Astrocyte (in vitro differentiated cells and primary cell): ENCODE results near the gene TOMM70. TPM values are rescaled to one million over a fixed set of nuclear protein-coding genes. Genes with fewer than 3 reads are reported as not detected.

Experiments
- DNase-seq: peaks from one replicate; pipeline ENCODE4 v3.0.0-alpha.2; 2010; ENCODE audit warnings: low read depth
- FAIRE-seq: peaks from 2 replicates; lab custom pipeline; 2011; peaks lifted over from hg19 to GRCh38; lab: Jason Lieb, UNC
- H2AFZ ChIP-seq: 2 replicates; pipeline ENCODE4 v1.6.0; 2012; ENCODE audit warnings: low read depth, low read length, inconsistent platforms
- H3K27ac ChIP-seq: 2 replicates; pipeline ENCODE4 v1.5.1; 2011; ENCODE audit warnings: low read depth, low read length, inconsistent platforms
- H3K27me3 ChIP-seq: 2 replicates; pipeline ENCODE4 v1.6.0; 2011; ENCODE audit warnings: low read length, inconsistent platforms; ENCODE audit not compliant: insufficient read depth
- H3K36me3 ChIP-seq: 2 replicates; pipeline ENCODE4 v1.5.1; 2011; ENCODE audit warnings: low read length, inconsistent platforms; ENCODE audit not compliant: insufficient read depth
- H3K4me1 ChIP-seq: 2 replicates; pipeline ENCODE4 v1.5.1; 2011; ENCODE audit warnings: low read length, inconsistent platforms; ENCODE audit not compliant: insufficient read depth
- H3K4me2 ChIP-seq: 2 replicates; pipeline ENCODE4 v1.6.0; 2012; ENCODE audit warnings: low read length, inconsistent platforms
- H3K4me3 ChIP-seq: 2 replicates; pipeline ENCODE4 v1.5.1; 2011; ENCODE audit warnings: low read depth, mild to moderate bottlenecking, low read length, inconsistent platforms; ENCODE audit not compliant: insufficient read depth
- H3K79me2 ChIP-seq: 2 replicates; pipeline ENCODE4 v1.6.0; 2012; ENCODE audit warnings: mild to moderate bottlenecking, low read length, inconsistent platforms; ENCODE audit not compliant: insufficient read depth
- H3K9ac ChIP-seq: 2 replicates; pipeline ENCODE4 v1.6.0; 2012; ENCODE audit warnings: mild to moderate bottlenecking, low read length, inconsistent platforms
- H3K9me3 ChIP-seq: 2 replicates; pipeline ENCODE4 v1.5.1; 2012; ENCODE audit warnings: low read depth, mild to moderate bottlenecking, low read length, inconsistent platforms; ENCODE audit not compliant: insufficient read depth
- H4K20me1 ChIP-seq: 2 replicates; pipeline ENCODE4 v1.6.0; 2012; ENCODE audit warnings: low read length, inconsistent platforms; ENCODE audit not compliant: insufficient read depth
- H3K27ac Mint-ChIP-seq: one replicate; pipeline ENCODE4 v1.8.0; 2021; ENCODE audit warnings: mild to moderate bottlenecking, mixed read lengths; ENCODE audit not compliant: unreplicated experiment
- H3K27me3 Mint-ChIP-seq: one replicate; pipeline ENCODE4 v1.8.0; 2021; ENCODE audit warnings: low read depth, mixed read lengths; ENCODE audit not compliant: unreplicated experiment
- H3K36me3 Mint-ChIP-seq: one replicate; pipeline ENCODE4 v1.8.0; 2021; ENCODE audit warnings: low read depth, mixed read lengths; ENCODE audit not compliant: unreplicated experiment
- H3K4me1 Mint-ChIP-seq: one replicate; pipeline ENCODE4 v1.8.0; 2021; ENCODE audit warnings: low read depth, mixed read lengths; ENCODE audit not compliant: unreplicated experiment
- H3K4me3 Mint-ChIP-seq: one replicate; pipeline ENCODE4 v1.8.0; 2021; ENCODE audit warnings: mild to moderate bottlenecking, moderate library complexity, mixed read lengths; ENCODE audit not compliant: unreplicated experiment
- H3K9me3 Mint-ChIP-seq: one replicate; pipeline ENCODE4 v1.8.0; 2021; ENCODE audit warnings: mild to moderate bottlenecking, mixed read lengths; ENCODE audit not compliant: unreplicated experiment
- EZH2 ChIP-seq: IDR thresholded peaks from 2 replicates; pipeline ENCODE4 v1.6.1; 2012; ENCODE audit warnings: mild to moderate bottlenecking, low read length, inconsistent platforms; ENCODE audit not compliant: insufficient read depth
- total RNA-seq: library from RNA; stranded (reverse); gene quantifications from 2 replicates; pipeline ENCODE4 v1.2.1, GENCODE V29; 2021
- TF ChIP-seq, protein P1 (sequence below): IDR thresholded peaks from 2 replicates; pipeline ENCODE4 v1.5.1; 2011; ENCODE audit warnings: low read depth, mild to moderate bottlenecking, inconsistent platforms, low read length, moderate library complexity; ENCODE audit not compliant: insufficient read depth

Gene TOMM70
- total RNA-seq, 1 donor from 2014 or later, result 48.9 TPM

- no peaks in the 10 kb centered on the region for H4K20me1 ChIP-seq
- H3K36me3 Mint-ChIP-seq, result peaks cover 4% of the 10 kb centered on the region
- H3K4me1 Mint-ChIP-seq, result peaks cover 5% of the 10 kb centered on the region
- H3K9me3 Mint-ChIP-seq, result no peaks in the 10 kb centered on the region
- no peaks in the 10 kb centered on the region for H3K27me3 ChIP-seq
- no peak overlapping the region for H3K4me2 ChIP-seq
- no peak overlapping the region for H3K4me3 ChIP-seq
- no peak overlapping the region for H3K4me3 Mint-ChIP-seq
- FAIRE-seq (no peak), DNase-seq (no peak)
- peaks cover 30% of the 10 kb centered on the region for H3K36me3 ChIP-seq
- H3K9me3 ChIP-seq, result no peaks in the 10 kb centered on the region
- no peak overlapping the region for H3K27ac Mint-ChIP-seq
- no peak overlapping the region for H3K27ac ChIP-seq
- no peaks in the 10 kb centered on the region for H3K4me1 ChIP-seq
- no peaks in the 10 kb centered on the region for H3K79me2 ChIP-seq
- no peak overlapping the region for H3K9ac ChIP-seq
- no peak overlapping the region for H2AFZ ChIP-seq
- H3K27me3 Mint-ChIP-seq, result no peaks in the 10 kb centered on the region
- TF ChIP-seq, protein P1, sequence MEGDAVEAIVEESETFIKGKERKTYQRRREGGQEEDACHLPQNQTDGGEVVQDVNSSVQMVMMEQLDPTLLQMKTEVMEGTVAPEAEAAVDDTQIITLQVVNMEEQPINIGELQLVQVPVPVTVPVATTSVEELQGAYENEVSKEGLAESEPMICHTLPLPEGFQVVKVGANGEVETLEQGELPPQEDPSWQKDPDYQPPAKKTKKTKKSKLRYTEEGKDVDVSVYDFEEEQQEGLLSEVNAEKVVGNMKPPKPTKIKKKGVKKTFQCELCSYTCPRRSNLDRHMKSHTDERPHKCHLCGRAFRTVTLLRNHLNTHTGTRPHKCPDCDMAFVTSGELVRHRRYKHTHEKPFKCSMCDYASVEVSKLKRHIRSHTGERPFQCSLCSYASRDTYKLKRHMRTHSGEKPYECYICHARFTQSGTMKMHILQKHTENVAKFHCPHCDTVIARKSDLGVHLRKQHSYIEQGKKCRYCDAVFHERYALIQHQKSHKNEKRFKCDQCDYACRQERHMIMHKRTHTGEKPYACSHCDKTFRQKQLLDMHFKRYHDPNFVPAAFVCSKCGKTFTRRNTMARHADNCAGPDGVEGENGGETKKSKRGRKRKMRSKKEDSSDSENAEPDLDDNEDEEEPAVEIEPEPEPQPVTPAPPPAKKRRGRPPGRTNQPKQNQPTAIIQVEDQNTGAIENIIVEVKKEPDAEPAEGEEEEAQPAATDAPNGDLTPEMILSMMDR, result no peak
- no peak for TF ChIP-seq EZH2
These were observed 83.0 kb downstream of the TOMM70 start for GRCh38 chr3:100317912-100318311.

- no peaks in the 10 kb centered on the region for H3K9me3 ChIP-seq
- no peak overlapping the region for H2AFZ ChIP-seq
- H3K4me3 ChIP-seq, result no peak overlapping the region
- H3K9ac ChIP-seq, result no peak overlapping the region
- H3K27ac ChIP-seq, result no peak overlapping the region
- H3K4me1 Mint-ChIP-seq, result peaks cover 6% of the 10 kb centered on the region
- FAIRE-seq, result peak; percentile 80
- no peak overlapping the region for H3K4me3 Mint-ChIP-seq
- H3K36me3 Mint-ChIP-seq, result peaks cover 4% of the 10 kb centered on the region
- H3K27me3 Mint-ChIP-seq, result no peaks in the 10 kb centered on the region
- no peaks in the 10 kb centered on the region for H4K20me1 ChIP-seq
- peaks cover 33% of the 10 kb centered on the region for H3K36me3 ChIP-seq
- H3K79me2 ChIP-seq, result no peaks in the 10 kb centered on the region
- no peaks in the 10 kb centered on the region for H3K4me1 ChIP-seq
- H3K9me3 Mint-ChIP-seq, result no peaks in the 10 kb centered on the region
- H3K27me3 ChIP-seq, result no peaks in the 10 kb centered on the region
- no peak for TF ChIP-seq EZH2
- TF ChIP-seq, protein P1, result peak; percentile 60
- peak overlapping the region; percentile 13 for H3K4me2 ChIP-seq
- H3K27ac Mint-ChIP-seq, result peak overlapping the region; percentile 26
- DNase-seq, result peak; percentile 39
These were observed 84.2 kb downstream of the TOMM70 start for GRCh38 chr3:100316641-100317069.

Other genes starting within 250 kb of the TOMM70 start
- gene TBC1D23, start 140.1 kb downstream of the TOMM70 start, total RNA-seq, result 62.2 and 67.2 TPM in 2 replicates
- 44.9 and 47.7 TPM in 2 replicates for gene NIT2, start 66.3 kb downstream of the TOMM70 start, total RNA-seq
- gene LNP1, start 450 bp upstream of the TOMM70 start, total RNA-seq, result 2.5 and 2.6 TPM in 2 replicates
- gene TMEM45A, start 91.5 kb upstream of the TOMM70 start, total RNA-seq, result 35.5 and 49.7 TPM in 2 replicates
- not detected in 2 replicates for gene ADGRG7, start 208.5 kb upstream of the TOMM70 start, total RNA-seq